ENCODE results near the gene GDPD3. TPM values are rescaled to one million over a fixed set of nuclear protein-coding genes. Genes with fewer than 3 reads are reported as not detected.

GDPD3 gene
- total RNA-seq, 4 donors from 2014 or later = 0.29 to 0.66 TPM; not detected in 2

DNA sequence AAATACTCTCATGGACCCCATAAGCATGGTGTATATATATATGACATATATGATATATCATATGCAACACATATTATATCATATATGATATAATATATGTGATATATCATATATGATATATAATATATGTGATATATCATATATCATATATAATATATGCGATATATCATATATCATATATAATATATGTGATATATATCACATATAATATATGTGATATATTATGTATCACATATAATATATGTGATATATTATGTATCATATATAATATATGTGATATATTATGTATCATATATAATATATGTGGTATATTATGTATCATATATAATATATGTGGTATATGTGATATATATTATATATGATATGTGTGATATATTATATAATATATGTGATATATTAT is 31.6 kb upstream of the GDPD3 start:
- intact Hi-C loops (cut with DNase I; ENCODE audit: low total_unique reads) = no loop called here
- DNase-seq (no peak), ATAC-seq (no peak)
- in situ Hi-C loops (cut with MboI; ENCODE audit: low sequenced_read_pairs in 4 of 4) = no loop called here
- no peaks in the 10 kb centered on the region for H3K9me3 ChIP-seq
- no peaks in the 10 kb centered on the region for H3K36me3 ChIP-seq
- TF ChIP-seq, protein P1, sequence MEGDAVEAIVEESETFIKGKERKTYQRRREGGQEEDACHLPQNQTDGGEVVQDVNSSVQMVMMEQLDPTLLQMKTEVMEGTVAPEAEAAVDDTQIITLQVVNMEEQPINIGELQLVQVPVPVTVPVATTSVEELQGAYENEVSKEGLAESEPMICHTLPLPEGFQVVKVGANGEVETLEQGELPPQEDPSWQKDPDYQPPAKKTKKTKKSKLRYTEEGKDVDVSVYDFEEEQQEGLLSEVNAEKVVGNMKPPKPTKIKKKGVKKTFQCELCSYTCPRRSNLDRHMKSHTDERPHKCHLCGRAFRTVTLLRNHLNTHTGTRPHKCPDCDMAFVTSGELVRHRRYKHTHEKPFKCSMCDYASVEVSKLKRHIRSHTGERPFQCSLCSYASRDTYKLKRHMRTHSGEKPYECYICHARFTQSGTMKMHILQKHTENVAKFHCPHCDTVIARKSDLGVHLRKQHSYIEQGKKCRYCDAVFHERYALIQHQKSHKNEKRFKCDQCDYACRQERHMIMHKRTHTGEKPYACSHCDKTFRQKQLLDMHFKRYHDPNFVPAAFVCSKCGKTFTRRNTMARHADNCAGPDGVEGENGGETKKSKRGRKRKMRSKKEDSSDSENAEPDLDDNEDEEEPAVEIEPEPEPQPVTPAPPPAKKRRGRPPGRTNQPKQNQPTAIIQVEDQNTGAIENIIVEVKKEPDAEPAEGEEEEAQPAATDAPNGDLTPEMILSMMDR (IDR thresholded peaks at IDR 0.05 in 4 of 5, conservative IDR thresholded peaks at IDR 0.05 in 1 of 5) = no peak
- TF ChIP-seq POLR2A (IDR thresholded peaks at IDR 0.05) = no peak
- H3K27ac ChIP-seq = no peak overlapping the region
- no peaks in the 10 kb centered on the region for H3K4me1 ChIP-seq
- no peak overlapping the region for H3K4me3 ChIP-seq
- peaks cover 0 to 4% (median 0%) of the 10 kb centered on the region in 3 donors for H3K27me3 ChIP-seq

DNA sequence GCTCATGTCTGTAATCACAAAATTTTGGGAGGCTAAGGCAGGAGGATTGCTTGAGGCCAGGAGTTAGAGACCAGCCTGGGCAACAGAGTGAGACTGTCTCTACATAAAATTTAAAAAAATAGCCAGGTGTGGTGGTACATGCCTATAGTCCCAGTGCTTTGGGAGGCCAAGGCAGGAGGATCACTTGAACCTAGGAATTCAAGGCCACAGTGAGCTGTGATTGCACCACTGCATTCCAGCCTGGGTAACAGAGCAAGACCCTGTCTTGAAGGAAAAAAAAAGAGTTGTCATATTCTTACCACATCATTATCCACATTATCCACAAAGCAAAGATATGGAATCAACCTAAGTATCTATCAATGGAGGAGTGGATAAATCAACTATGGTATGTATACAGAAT is 30.7 kb upstream of the GDPD3 start:
- no peak for DNase-seq
- ATAC-seq = no peak
- H3K4me3 ChIP-seq = no peak overlapping the region
- H3K4me1 ChIP-seq = no peaks in the 10 kb centered on the region
- no peaks in the 10 kb centered on the region for H3K27me3 ChIP-seq
- TF ChIP-seq, protein P1 (IDR thresholded peaks at IDR 0.05 in 4 of 5, conservative IDR thresholded peaks at IDR 0.05 in 1 of 5) = no peak
- no peak for TF ChIP-seq POLR2A (IDR thresholded peaks at IDR 0.05)
- in situ Hi-C loops (cut with MboI; ENCODE audit: low sequenced_read_pairs in 4 of 4) (no loop called here), intact Hi-C loops (cut with DNase I; ENCODE audit: low total_unique reads) (no loop called here)
- H3K9me3 ChIP-seq = no peaks in the 10 kb centered on the region
- no peaks in the 10 kb centered on the region for H3K36me3 ChIP-seq
- no peak overlapping the region for H3K27ac ChIP-seq

DNA sequence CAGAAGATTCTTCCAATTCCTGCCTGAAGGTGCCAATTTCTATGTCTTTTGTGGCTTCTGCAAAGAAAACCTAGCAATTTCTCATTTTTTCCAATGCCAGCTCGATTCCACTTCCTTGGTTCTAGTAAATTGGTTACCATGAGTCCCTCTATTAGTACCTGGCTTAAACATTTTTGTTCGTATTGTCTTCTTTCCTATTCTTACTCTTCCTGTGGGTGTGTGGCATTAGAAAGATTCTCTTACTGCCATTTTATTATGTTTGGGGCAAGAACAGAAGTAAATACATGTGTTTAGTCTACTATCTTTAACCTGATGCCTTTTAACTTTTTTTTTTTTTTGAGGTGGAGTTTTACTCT is 30.0 kb upstream of the GDPD3 start:
- TF ChIP-seq, protein P1 (IDR thresholded peaks at IDR 0.05 in 4 of 5, conservative IDR thresholded peaks at IDR 0.05 in 1 of 5) = no peak
- no peak for TF ChIP-seq POLR2A (IDR thresholded peaks at IDR 0.05)
- intact Hi-C loops (cut with DNase I; ENCODE audit: low total_unique reads) = no loop called here
- no peak for ATAC-seq
- no peak overlapping the region for H3K27ac ChIP-seq
- H3K27me3 ChIP-seq = no peaks in the 10 kb centered on the region
- no peak for DNase-seq
- H3K9me3 ChIP-seq = no peaks in the 10 kb centered on the region
- no peaks in the 10 kb centered on the region for H3K36me3 ChIP-seq
- no peak overlapping the region for H3K4me3 ChIP-seq
- H3K4me1 ChIP-seq = no peaks in the 10 kb centered on the region
- in situ Hi-C loops (cut with MboI; ENCODE audit: low sequenced_read_pairs in 4 of 4) = no loop called here

DNA sequence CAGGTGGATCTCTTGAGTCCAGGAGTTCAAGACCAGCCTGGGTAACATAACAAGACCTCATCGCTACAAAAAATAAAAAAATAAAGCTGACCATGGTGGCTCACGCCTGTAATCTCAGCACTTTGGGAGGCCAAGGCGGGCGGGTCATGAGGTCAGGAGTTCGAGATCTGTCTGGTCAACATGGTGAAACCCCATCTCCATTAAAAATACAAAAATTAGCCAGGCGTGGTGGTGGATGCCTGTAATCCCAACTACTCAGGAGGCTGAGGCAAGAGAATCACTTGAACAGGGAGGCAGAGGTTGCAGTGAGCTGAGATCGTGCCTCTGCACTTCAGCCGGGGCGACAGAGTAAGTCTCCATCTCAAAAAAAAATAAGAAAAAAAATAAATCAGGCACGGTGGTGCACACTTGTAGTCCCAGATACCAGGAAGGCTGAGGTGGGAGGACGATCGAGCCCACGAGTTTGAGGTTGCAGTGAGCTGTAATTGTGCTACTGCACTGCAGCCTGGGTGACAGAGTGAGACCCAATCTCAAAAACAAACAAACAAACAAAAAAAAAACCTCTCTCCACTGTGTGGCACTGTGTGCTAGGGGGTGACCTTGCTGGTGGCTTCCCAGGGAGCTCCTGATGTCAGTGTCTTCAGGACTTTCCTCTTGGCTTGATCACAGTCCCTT is 29.5 kb upstream of the GDPD3 start:
- Histone ChIP-seq H3K9me3 (no peaks in the 10 kb centered on the region), H3K4me3 (no peak overlapping the region), H3K4me1 (no peaks in the 10 kb centered on the region), H3K27me3 (no peaks in the 10 kb centered on the region), H3K27ac (no peak overlapping the region), H3K36me3 (no peaks in the 10 kb centered on the region)
- intact Hi-C loops (cut with DNase I; ENCODE audit: low total_unique reads) = no loop called here
- no peak for DNase-seq
- in situ Hi-C loops (cut with MboI; ENCODE audit: low sequenced_read_pairs in 4 of 4) = no loop called here
- no peak for ATAC-seq
- no peak for TF ChIP-seq POLR2A (IDR thresholded peaks at IDR 0.05)
- TF ChIP-seq, protein P1 (IDR thresholded peaks at IDR 0.05 in 4 of 5, conservative IDR thresholded peaks at IDR 0.05 in 1 of 5) = no peak

DNA sequence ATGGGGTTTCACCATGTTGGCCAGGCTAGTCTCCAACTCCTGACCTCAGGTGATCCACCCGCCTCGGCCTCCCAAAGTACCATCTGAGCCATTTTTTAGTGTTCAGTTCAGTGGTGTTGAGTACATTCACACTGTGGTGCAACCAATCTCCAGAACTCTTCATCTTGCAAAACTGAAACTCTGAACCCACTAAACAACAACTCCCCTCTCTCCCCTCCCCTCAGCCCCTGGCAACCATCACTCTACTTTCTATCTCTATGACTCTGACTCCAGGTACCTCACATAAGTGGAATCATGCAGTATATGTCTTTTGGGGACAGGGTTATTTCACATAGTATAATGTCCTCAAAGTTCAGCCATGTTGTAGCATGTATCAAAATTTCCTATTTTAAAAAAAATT is 28.4 kb upstream of the GDPD3 start:
- H3K4me1 ChIP-seq = no peaks in the 10 kb centered on the region
- ATAC-seq = no peak
- intact Hi-C loops (cut with DNase I; ENCODE audit: low total_unique reads) = no loop called here
- H3K27ac ChIP-seq = no peak overlapping the region
- no peaks in the 10 kb centered on the region for H3K27me3 ChIP-seq
- H3K9me3 ChIP-seq = no peaks in the 10 kb centered on the region
- H3K36me3 ChIP-seq = no peaks in the 10 kb centered on the region
- TF ChIP-seq POLR2A (IDR thresholded peaks at IDR 0.05) = no peak
- TF ChIP-seq, protein P1 (IDR thresholded peaks at IDR 0.05 in 4 of 5, conservative IDR thresholded peaks at IDR 0.05 in 1 of 5) = no peak
- in situ Hi-C loops (cut with MboI; ENCODE audit: low sequenced_read_pairs in 4 of 4) = no loop called here
- no peak for DNase-seq
- no peak overlapping the region for H3K4me3 ChIP-seq
